SK-N-SH (cell line): ENCODE data around the gene OCEL1. TPM values are rescaled to one million over a fixed set of nuclear protein-coding genes. Genes with fewer than 3 reads are reported as not detected.
"Not testable (repeated sequence)": the region's sequence is repeated elsewhere in the genome, so short reads cannot be mapped to it uniquely, and the experiment has no call there.

Experiments
- CTCF ChIA-PET: fragments of 300-600, 350-600 bp; formaldehyde crosslinking; extraction: SDS; loops from one replicate; lab custom pipeline; 2021; lab: Yijun Ruan, JAX
- POLR2A ChIA-PET: fragments of 350-600 bp; sonication (Branson Sonifier 250); formaldehyde crosslinking; extraction: SDS; loops from one replicate; lab custom pipeline; 2020; ENCODE audit warnings: antibody characterized with exemption, inconsistent platforms; lab: Yijun Ruan, JAX
- DNase-seq: peaks from one replicate; pipeline ENCODE4 v3.0.0; 2012
- H2AFZ ChIP-seq: fragments of 200-600 bp; sonication (generic); 2 replicates; pipeline ENCODE4 v1.8.1; 2016; ENCODE audit warnings: antibody characterized with exemption, mild to moderate bottlenecking, low read depth
- H3F3A ChIP-seq: fragments of 200-600 bp; sonication (generic); replicated peaks from 2 replicates; pipeline ENCODE3; 2016; ENCODE audit warnings: antibody characterized with exemption, mild to moderate bottlenecking; ENCODE audit not compliant: insufficient read depth
- H3K27ac ChIP-seq, 2 experiments: fragments of 200-500 bp in 1 of 2; fragments of 200-600 bp in 1 of 2; sonication (Bioruptor generic) in 1 of 2; sonication (generic), shearing (Covaris generic) in 1 of 2; 2 replicates each; pipeline versions ENCODE4 v1.5.1 to v1.6.1; 2014 to 2016; ENCODE audit warnings: low read depth in 2 of 2, inconsistent platforms in 1 of 2, low read length in 1 of 2, mild to moderate bottlenecking in 1 of 2, mixed read lengths in 1 of 2
- H3K27me3 ChIP-seq: fragments of 200-600 bp; sonication (generic), shearing (Covaris generic); 2 replicates; pipeline ENCODE4 v1.6.1; 2016; ENCODE audit warnings: mixed run types; ENCODE audit not compliant: insufficient read depth
- H3K36me3 ChIP-seq, 2 experiments: fragments of 200-500 bp in 1 of 2; fragments of 200-600 bp in 1 of 2; sonication (Bioruptor generic) in 1 of 2; sonication (generic) in 1 of 2; replicated peaks in 1 of 2; 2 replicates each; pipeline versions ENCODE3 to v1.5.1; 2014 to 2016; ENCODE audit warnings: low read length in 1 of 2, mild to moderate bottlenecking in 1 of 2; ENCODE audit not compliant: insufficient read depth in 2 of 2, control insufficient read depth in 1 of 2
- H3K4me1 ChIP-seq, 2 experiments: fragments of 200-500 bp in 1 of 2; fragments of 200-600 bp in 1 of 2; sonication (Bioruptor generic) in 1 of 2; sonication (generic), shearing (Covaris generic) in 1 of 2; 2 replicates each; pipeline versions ENCODE4 v1.5.1 to v1.6.1; 2014 to 2016; ENCODE audit warnings: low read depth in 1 of 2, low read length in 1 of 2, mixed run types in 1 of 2; ENCODE audit not compliant: insufficient read depth in 2 of 2, control insufficient read depth in 1 of 2
- H3K4me2 ChIP-seq: fragments of 200-600 bp; sonication (generic), shearing (Covaris generic); 2 replicates; pipeline ENCODE4 v1.6.1; 2017; ENCODE audit warnings: mixed run types
- H3K4me3 ChIP-seq, 2 experiments: fragments of 200-500 bp in 1 of 2; fragments of 200-600 bp in 1 of 2; sonication (Bioruptor generic) in 1 of 2; sonication (generic), shearing (Covaris generic) in 1 of 2; 2 replicates each; pipeline versions ENCODE4 v1.5.1 to v1.8.1; 2014 to 2016; ENCODE audit warnings: low read depth in 2 of 2, inconsistent platforms in 1 of 2, low read length in 1 of 2, mild to moderate bottlenecking in 1 of 2, mixed read lengths in 1 of 2, moderate library complexity in 1 of 2
- H3K79me2 ChIP-seq: fragments of 200-600 bp; sonication (generic); 2 replicates; pipeline ENCODE4 v1.8.1; 2017; ENCODE audit warnings: mild to moderate bottlenecking; ENCODE audit not compliant: insufficient read depth
- H3K9ac ChIP-seq: fragments of 200-600 bp; sonication (generic); 2 replicates; pipeline ENCODE4 v1.6.1; 2017; ENCODE audit warnings: mixed run types
- H3K9me2 ChIP-seq: fragments of 200-600 bp; sonication (generic); 2 replicates; pipeline ENCODE4 v1.6.1; 2017; ENCODE audit warnings: mixed run types
- H3K9me3 ChIP-seq: fragments of 200-600 bp; sonication (generic); 2 replicates; pipeline ENCODE4 v1.6.1; 2017; ENCODE audit warnings: mixed run types, mild to moderate bottlenecking, moderate library complexity
- H4K20me1 ChIP-seq: fragments of 200-600 bp; sonication (generic); 2 replicates; pipeline ENCODE4 v1.6.1; 2017; ENCODE audit warnings: mild to moderate bottlenecking, mixed run types; ENCODE audit not compliant: insufficient read depth
- CHD2 ChIP-seq: fragments of 150-350 bp; IDR thresholded peaks from 2 replicates; pipeline ENCODE4 v1.6.1; 2018; ENCODE audit warnings: low read length; ENCODE audit not compliant: partially characterized antibody
- EZH2phosphoT487 ChIP-seq: fragments of 200-600 bp; sonication (generic); IDR thresholded peaks from 2 replicates; pipeline ENCODE4 v1.6.1; 2017; ENCODE audit warnings: low read depth, mixed run types, mild to moderate bottlenecking, antibody characterized with exemption, moderate library complexity, borderline replicate concordance
- FOSL2 ChIP-seq: IDR thresholded peaks from 2 replicates; pipeline ENCODE4 v1.4.0; 2012; ENCODE audit warnings: low read depth, mild to moderate bottlenecking, moderate library complexity, borderline replicate concordance
- FOXJ3 ChIP-seq: sonication (generic); formaldehyde crosslinking; IDR thresholded peaks from 2 replicates; pipeline ENCODE4 v1.5.1; 2020; ENCODE audit warnings: mild to moderate bottlenecking, missing genetic modification reagents
- MEF2A ChIP-seq: IDR thresholded peaks from 2 replicates; pipeline ENCODE4 v1.4.0; 2012; ENCODE audit warnings: low read depth, borderline replicate concordance
- RCOR1 ChIP-seq: fragments of 150-350 bp; IDR thresholded peaks from 2 replicates; pipeline ENCODE4 v1.6.1; 2017; ENCODE audit warnings: antibody characterized with exemption, low read length
- RFX5 ChIP-seq: IDR thresholded peaks from 2 replicates; pipeline ENCODE4 v1.6.1; 2012; ENCODE audit warnings: mild to moderate bottlenecking, improper control_type of control experiment, low read length
- TAF1 ChIP-seq: IDR thresholded peaks from 2 replicates; pipeline ENCODE4 v1.6.1; 2012; ENCODE audit warnings: low read depth, mild to moderate bottlenecking, low read length, moderate library complexity, borderline replicate concordance
- TCF12 ChIP-seq: IDR thresholded peaks from 2 replicates; pipeline ENCODE4 v1.4.0; 2012
- YY1 ChIP-seq: IDR thresholded peaks from 2 replicates; pipeline ENCODE4 v1.4.0; 2012; ENCODE audit warnings: low read depth, mild to moderate bottlenecking
- WGBS: methylation state at CpG from one replicate; pipeline ENCODE4 v1.1.6; 2017; ENCODE audit warnings: low lambda C conversion rate; 5-methylcytosine and 5-hydroxymethylcytosine counted together
- polyA plus RNA-seq, 3 experiments: library from polyadenylated mRNA; depleted of rRNA; stranded (reverse); fragments of >200 nt; gene quantifications; 2 replicates each; pipeline ENCODE4 v1.2.3, GENCODE V29; 2012

The OCEL1 gene
- polyA plus RNA-seq, 1 of the 3 experiments (the other 2 are of a cell fraction) = 9.8 TPM

GRCh38 chr19:17184371-17184841 lies 41.6 kb upstream of the OCEL1 start:
- no peaks in the 10 kb centered on the region for H4K20me1 ChIP-seq
- no peak for DNase-seq
- peaks cover 24 to 44% of the 10 kb centered on the region in 2 experiments for H3K36me3 ChIP-seq

DNA sequence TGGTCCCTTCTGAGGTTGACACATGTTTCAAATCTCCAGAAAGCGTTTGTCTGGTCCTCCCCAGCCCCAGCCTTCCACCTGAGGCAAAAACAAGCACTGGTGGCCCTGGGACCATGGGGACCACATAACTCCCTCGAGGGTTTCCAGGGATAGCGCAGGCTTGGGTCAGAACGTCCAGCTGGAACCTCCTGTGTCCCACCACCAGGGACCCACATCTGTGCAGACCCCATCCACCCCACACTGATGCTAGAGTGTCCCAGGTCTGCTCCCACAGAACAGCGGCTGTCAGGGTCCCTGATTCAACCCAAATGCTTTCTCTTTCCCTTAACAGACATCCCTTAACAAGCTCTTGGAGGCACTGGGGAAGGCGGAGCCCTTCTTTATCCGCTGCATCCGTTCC lies 40.4 kb upstream of the OCEL1 start:
- no peak overlapping the region for H3K4me3 ChIP-seq
- 96% methylated on average over 4 of the region's 8 CpGs for WGBS
- ChIA-PET POLR2A (no interaction called here), CTCF (interaction anchor here (1.0 kb wide), 1 partner anchor 16 kb away, joined by 3 read pairs; no protein-coding TSS in a partner anchor)
- H3K79me2 ChIP-seq = no peaks in the 10 kb centered on the region
- no peak overlapping the region for H2AFZ ChIP-seq
- no peaks in the 10 kb centered on the region for H3F3A ChIP-seq
- no peaks in the 10 kb centered on the region for H4K20me1 ChIP-seq
- H3K36me3 ChIP-seq = peaks cover 24 to 44% of the 10 kb centered on the region in 2 experiments
- H3K27me3 ChIP-seq = no peaks in the 10 kb centered on the region
- H3K9me2 ChIP-seq = no peaks in the 10 kb centered on the region
- H3K9ac ChIP-seq = no peak overlapping the region
- no peaks in the 10 kb centered on the region for H3K4me1 ChIP-seq
- DNase-seq = no peak
- H3K27ac ChIP-seq = no peak overlapping the region
- H3K4me2 ChIP-seq = no peak overlapping the region
- no peaks in the 10 kb centered on the region for H3K9me3 ChIP-seq
- no peak for TF ChIP-seq TAF1
- TF ChIP-seq MEF2A = no peak
- TF ChIP-seq FOXJ3 (CRISPR knock-in tag) = no peak
- TF ChIP-seq EZH2phosphoT487 = no peak
- TF ChIP-seq RCOR1 = no peak
- TF ChIP-seq YY1 = no peak
- no peak for TF ChIP-seq RFX5
- TF ChIP-seq FOSL2 = no peak

More at GRCh38 chr19:17184371-17184841, 41.6 kb upstream of the OCEL1 start:
- TF ChIP-seq CHD2 = no peak
- TF ChIP-seq TCF12 = no peak
- no peak for TF ChIP-seq EZH2phosphoT487
- Histone ChIP-seq H3K4me3 (no peak overlapping the region), H3K9me2 (no peaks in the 10 kb centered on the region), H3K27ac (no peak overlapping the region), H3K79me2 (no peaks in the 10 kb centered on the region), H2AFZ (no peak overlapping the region), H3K9ac (no peak overlapping the region), H3K4me1 (no peaks in the 10 kb centered on the region), H3F3A (no peaks in the 10 kb centered on the region), H3K27me3 (no peaks in the 10 kb centered on the region), H3K4me2 (no peak overlapping the region), H3K9me3 (no peaks in the 10 kb centered on the region)
- 98% methylated on average over 10 of the region's 12 CpGs for WGBS
- ChIA-PET POLR2A (no interaction called here), CTCF (interaction anchor here (0.9 kb wide), 1 partner anchor 98 kb away, joined by 3 read pairs; no protein-coding TSS in a partner anchor)

DNA sequence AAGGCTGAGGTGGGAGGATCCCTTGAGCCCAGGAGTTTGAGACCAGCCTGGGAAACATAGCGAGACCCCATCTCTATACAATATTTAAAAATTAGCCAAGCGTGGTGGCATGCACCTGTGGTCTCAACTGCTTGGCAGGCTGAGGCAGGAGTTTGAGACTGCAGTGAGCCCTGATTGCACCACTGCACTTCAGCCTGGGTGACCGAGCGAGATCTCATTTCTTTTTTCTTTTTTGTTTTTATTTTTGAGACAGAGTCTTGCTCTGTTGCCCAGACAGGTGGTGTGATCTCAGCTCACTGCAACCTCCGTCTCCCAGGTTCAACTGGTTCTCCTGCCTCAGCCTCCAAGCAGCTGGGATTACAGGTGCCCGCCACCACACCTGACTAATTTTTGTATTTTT lies 34.3 kb upstream of the OCEL1 start:
- H2AFZ ChIP-seq = not testable (repeated sequence)

More for the DNA sequence above, 34.3 kb upstream of the OCEL1 start:
- H3K79me2 ChIP-seq, H3K27ac ChIP-seq, H3F3A ChIP-seq, H3K4me3 ChIP-seq, H3K9me2 ChIP-seq, H3K9me3 ChIP-seq, H4K20me1 ChIP-seq, H3K4me1 ChIP-seq, DNase-seq, CTCF ChIA-PET, H3K27me3 ChIP-seq, H3K9ac ChIP-seq, H3K4me2 ChIP-seq: not testable (repeated sequence)
- POLR2A ChIA-PET = interaction anchor here (0.6 kb wide), 1 partner anchor 23 kb away, joined by 3 read pairs; no protein-coding TSS in a partner anchor
- H3K36me3 ChIP-seq = peaks cover 25 to 40% of the 10 kb centered on the region in 2 experiments
- 85% methylated on average over 6 of the region's 6 CpGs for WGBS
